Stimulated activated CD8-positive, alpha-beta memory T cell treated with anti-CD3 and anti-CD28 coated beads, Interleukin-4, amount 100 ng/mL, for 24 hours (primary cell): ENCODE data around the gene RIOK2.
A peak's percentile ranks its signal among the peaks of the same experiment; 100 is the strongest.
"Not testable (repeated sequence)": the region's sequence is repeated elsewhere in the genome, so short reads cannot be mapped to it uniquely, and the experiment has no call there.

Source experiments
- DNase-seq: peaks from one replicate; pipeline ENCODE4 v3.0.0-alpha.2; 2020; ENCODE audit warnings: low read depth

Gene RIOK2

GRCh38 chr5:97183100-97183929, at the start of gene RIOK2:
Gene RIOK2, minus strand, starts transcription at chr5:97183247. Its CDS starts 56 bp downstream, at chr5:97183191.
- DNase-seq = peak; percentile 90

DNA sequence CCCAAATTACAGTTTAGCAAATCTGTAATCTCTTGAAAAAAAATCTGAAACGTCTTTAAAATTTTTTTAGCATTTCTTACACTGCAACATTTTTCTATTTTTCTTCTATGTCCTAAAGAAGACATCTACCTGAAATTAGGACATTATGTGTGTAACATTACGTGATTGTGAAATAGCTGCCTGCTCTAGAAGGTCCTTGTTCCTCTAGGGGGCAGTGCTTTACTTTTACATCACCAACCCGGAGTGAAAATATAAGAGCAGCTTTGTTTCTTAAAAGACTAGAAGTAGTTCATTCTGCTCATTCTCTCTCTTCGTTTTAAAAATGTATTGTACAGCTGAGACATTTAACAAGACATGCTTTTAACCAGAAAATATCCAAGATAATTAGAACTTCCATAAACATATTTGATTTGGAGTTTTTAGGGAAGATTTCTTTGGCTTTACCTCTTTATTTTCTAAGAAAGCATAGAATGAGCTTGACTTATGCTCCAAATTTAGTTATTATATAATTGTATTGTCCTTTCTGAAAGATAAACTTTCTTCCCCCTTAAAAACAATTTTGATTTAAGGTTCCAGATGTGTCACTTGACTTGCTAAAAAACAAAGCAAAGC, 48.1 kb upstream of the RIOK2 start:
- DNase-seq = no peak

GRCh38 chr5:97229688-97230285, 46.7 kb upstream of the RIOK2 start:
- DNase-seq = no peak

- no peak for DNase-seq
Observed at GRCh38 chr5:97229196-97229595, 46.1 kb upstream of the RIOK2 start.

GRCh38 chr5:97225222-97225621, 42.2 kb upstream of the RIOK2 start:
- DNase-seq = no peak

DNA sequence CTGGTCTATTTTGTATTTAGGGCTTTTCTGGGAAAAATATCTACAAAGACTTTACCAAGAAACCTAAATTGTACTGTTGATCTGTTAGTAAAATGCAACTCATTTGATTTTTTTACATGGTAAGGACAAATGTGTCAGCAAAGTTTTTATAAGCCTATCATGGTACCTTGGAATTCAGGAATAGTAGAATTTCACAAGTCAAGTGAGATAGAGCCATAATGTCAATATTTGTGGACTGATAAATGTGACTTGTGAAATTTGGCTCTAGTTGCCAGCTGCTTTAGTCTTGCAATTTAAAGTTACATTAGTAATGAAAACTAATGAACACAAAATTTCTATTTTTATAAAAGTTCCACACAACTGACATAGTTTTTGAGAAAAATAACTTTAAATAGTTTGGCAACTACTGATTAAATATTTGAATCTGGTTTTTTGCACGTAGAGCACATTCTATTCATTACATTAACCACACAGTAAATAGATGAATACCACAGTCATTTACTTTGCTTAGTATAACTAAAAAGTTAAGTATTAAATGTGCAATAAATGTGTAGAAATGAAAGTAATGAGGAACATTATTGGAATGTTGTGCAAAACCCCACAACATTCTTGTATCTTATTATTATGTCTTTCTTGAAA, 41.2 kb upstream of the RIOK2 start:
- no peak for DNase-seq

DNA sequence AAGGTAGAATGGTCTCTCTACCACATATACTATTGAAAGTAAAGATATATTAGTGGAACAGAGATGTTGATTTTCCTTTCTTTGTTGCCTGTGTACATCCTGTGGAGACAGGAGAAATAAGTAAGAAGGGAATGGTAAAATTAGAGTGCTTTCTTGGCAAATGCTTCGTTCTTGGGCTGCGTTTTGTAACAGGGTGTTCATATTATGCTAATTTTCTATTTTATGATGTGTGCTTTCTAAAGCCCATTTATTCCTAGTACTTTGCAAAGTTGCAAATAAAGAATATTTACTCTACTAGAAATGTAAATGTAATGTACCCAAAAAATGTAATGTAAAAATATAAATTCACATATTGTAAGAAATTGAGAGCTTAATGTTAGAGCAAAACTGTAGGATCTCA, 40.5 kb upstream of the RIOK2 start:
- DNase-seq = no peak

DNA sequence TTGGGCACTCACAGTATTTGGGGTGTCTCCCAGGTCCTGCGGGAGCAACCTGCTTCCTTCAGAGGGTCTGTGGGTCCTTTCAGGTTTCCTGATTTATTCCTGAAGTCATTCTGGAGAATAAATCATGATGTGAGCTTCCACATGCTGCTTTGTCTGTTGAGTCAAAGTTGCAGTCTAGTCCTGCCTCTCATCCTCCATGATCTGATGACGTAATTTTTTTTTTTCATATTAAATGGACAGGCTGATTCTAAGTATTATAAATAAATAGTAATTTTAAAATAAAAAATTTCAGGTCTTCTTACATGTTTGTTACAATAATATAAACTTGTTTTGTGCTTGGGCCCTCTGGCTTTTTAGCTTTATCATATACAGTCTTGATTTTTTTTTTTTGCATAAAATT, 26.3 kb upstream of the RIOK2 start:
- no peak for DNase-seq

GRCh38 chr5:97208714-97209113, 25.7 kb upstream of the RIOK2 start:
- no peak for DNase-seq

DNA sequence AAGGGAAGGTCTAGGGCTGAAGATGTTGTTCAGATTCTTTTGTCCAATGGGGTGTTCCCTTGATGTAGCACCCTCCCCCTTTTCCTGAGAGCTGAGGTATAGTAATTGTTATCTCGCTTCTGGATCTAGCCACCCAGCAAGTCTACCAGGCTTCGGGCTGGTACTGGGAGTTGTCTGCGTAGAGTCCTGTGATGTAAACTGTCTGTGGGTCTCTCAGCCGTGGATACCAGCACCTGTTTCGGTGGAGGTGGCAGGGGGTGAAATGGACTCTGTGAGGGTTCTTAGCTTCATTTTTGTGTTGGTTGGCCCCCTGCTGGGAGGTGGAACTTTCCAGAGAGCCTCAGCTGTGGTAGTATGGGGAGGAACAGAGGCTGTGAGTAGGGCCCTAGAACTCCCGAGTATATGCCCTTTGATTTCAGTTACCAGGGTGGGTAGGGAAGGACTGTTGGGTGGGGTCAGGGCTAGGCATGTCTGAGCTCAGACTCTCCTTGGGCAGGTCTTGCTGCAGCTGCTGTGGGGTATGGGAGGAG, 25.2 kb upstream of the RIOK2 start:
- no peak for DNase-seq

DNA sequence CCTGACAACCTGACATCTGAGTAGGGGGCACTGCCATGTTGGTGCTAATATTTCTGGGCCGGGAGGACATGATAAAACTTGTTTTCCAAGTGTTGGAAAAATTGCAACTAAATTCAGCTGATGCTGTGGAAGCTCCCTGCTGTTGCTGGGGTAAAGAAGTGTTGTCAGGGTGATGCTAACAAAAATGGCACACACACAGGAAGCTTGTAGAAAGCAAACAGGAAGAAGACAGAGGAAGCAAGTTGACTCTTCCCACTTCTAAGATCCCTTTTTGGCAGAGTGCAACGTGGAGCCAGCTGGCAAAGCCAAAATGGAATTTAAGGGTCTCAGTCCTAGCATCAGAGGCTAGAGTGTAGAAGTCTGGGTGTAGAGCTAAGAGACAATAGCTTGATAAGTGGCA, 11.3 kb upstream of the RIOK2 start:
- DNase-seq = no peak

DNA sequence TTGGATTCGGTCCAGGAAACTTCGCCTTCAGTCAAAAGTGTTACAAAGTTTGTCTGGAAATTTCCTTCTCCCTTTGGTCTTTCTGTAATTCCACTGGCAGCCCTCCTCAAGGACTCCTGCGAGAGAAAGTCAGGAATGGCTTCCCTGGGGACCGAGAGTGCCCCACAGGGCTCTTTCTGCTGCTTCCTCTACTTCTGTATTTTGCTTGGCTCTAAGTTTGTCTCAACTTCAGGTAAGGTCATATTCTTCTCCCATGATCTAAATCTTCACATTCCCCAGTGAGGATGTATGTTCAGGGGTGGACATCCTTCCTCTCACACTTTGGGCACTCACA, 10.3 kb upstream of the RIOK2 start:
- no peak for DNase-seq

DNA sequence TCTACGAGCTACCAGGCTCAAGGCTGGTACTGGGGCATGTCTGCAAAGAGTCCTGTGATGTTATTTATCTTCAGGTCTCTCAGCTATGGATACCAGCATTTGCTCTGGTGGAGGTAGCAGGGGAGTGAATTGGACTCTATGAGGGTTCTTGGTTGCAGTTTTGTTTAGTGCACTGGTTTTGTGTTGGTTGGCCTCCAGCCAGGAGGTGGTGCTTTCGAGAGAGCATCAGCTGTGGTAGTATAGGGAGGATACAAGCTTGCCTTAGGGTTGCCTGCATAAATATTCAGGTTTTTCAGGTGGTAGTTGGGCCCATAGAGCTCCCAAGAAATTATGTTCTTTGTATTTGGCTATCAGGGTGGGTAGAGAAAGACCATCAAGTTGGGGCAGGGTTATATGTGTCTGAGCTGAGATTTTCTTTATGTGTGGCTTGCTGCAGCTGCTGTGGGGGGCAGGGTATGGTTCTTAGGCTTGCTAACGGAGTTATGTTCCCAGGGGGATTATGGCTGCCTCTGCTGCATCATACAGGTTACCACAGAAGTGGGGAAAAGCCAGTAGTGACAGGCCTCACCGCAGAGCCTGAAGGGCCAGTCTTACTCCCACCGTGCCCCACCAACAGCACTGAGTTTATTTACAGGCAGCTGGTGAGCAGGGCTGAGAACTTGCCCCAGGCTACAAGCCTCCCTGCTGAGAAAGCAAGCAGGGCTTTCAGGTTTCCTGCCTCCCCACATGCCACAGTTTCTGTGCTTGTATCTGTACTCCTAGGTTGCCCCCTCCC, 9.7 kb upstream of the RIOK2 start:
- no peak for DNase-seq

DNA sequence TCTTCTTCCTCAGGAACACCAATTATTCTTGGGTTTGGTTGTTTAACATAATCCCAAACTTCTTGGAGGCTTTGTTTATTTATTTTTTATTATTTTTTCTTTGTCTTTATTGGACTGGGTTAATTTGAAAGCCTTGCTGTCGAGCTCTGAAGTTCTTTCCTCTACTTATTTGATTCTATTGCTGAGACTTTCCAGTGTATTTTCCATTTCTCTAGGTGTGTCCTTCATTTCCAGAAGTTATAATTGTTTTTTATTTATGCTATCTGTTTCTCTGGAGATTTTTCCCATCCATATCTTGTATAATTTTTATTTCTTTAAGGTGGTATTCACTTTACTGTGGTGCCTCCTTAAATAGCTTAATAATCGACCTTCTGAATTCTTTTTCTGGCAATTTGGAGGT, 8.8 kb upstream of the RIOK2 start:
- no peak for DNase-seq

DNA sequence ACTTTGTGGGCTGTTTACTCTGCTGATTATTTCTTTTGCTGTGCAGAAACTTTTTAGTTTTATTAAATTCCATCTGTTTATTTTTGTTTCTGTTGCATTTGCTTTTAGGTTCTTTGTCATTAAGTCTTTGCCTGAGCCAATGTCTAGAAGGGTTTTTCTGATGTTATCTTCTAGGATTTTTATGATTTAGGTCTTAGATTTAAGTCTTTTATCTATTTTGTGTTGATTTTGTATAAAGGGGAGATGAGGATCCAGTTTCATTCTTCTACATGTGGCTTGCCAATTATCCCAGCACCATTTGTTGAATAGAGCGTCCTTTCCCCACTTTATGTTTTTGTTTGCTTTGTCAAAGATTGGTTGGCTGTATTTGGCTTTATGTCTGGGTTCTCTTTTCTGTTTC, 6.5 kb upstream of the RIOK2 start:
- not testable (repeated sequence) for DNase-seq

DNA sequence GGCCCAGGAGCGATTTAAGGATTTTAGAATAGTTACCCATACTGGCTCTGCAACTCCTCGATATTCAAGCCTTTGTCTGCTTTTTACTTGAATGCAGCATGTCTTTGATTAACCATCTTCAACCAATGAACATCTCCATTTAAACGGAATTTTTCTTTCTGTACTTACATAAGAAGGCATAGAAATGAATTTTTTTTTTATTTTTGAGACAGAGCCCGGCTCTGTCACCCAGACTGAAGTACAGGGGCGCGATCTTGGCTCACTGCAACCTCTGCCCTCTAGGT, 825 bp upstream of the RIOK2 start:
- no peak for DNase-seq

- DNase-seq = no peak
Observed at GRCh38 chr5:97182571-97183099, 412 bp downstream of the RIOK2 start.

DNA sequence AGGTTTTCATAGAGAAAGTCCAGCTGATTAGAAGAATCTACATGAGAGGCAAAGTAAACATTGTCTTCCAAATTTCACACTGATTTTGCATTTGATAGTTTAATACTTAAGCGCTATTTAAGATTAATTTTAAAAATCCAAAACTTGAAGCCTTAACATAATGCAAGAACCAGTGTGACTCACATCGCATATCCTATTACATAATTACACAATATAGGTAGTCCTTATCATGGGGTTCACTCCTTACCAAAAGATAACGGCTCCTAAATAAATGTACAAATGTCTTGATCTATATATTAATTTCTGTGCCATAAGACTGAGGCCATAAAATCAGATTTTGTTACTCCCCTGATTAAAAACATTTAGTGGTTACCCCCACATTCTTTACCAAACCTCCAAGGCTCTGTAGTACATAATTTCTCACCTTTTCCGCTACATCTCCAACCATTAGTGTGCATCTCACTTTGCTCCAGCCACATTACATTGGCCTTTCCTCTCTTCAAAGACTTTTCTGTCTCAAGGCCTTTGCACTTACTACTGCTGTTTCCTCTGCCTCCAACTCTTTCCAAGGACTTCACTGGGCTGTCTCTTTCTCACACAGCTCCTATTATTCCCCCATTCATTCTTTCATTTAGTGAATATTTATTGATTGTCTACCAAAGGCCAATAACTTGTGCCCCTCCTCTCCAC, 1.0 kb downstream of the RIOK2 start:
- no peak for DNase-seq

- DNase-seq = not testable (repeated sequence)
Observed at GRCh38 chr5:97179457-97179856, 3.6 kb downstream of the RIOK2 start.

GRCh38 chr5:97172227-97172626, 10.8 kb downstream of the RIOK2 start:
- no peak for DNase-seq

DNA sequence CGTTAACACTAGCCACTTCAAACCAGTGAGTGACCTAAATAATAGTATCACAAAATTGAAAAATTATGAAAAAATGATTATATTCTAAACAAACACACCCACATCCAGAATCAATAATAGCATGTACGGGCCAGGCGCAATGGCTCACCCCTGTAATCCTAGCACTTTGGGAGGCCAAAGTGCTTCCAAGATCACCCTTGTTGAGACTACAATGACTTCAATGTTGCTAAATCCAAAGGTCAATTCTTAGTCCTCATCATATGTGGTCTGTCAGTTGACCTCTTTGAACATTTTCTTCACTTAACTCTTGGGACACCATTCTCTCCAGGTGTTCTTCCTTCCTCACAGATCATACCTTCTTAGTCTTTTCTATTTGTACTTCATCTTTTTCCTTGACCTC, 11.3 kb downstream of the RIOK2 start:
- no peak for DNase-seq
